Transverse colon (tissue), 4 donors: ENCODE measurements around the gene CES3. TPM values are rescaled to one million over a fixed set of nuclear protein-coding genes. Genes with fewer than 3 reads are reported as not detected.
A peak's percentile ranks its signal among the peaks of the same experiment; 100 is the strongest.

Experiments
- DNase-seq: peaks from one replicate; pipeline ENCODE4 v3.0.0-alpha.2; 2019
- H3K27ac ChIP-seq, 4 donors: fragments of 200-600 bp; sonication (generic); 2 replicates each; pipeline ENCODE4 v1.5.1; 2016 to 2018; ENCODE audit warnings: inconsistent platforms in 4 of 4
- H3K27me3 ChIP-seq: fragments of 200-600 bp; sonication (generic); 2 replicates; pipeline ENCODE4 v1.5.1; 2017; ENCODE audit warnings: inconsistent platforms
- H3K36me3 ChIP-seq, 4 donors: fragments of 200-600 bp; sonication (generic); 2 replicates each; pipeline ENCODE4 v1.5.1; 2017 to 2019; ENCODE audit warnings: inconsistent platforms in 4 of 4
- H3K4me1 ChIP-seq, 4 donors: fragments of 200-600 bp; sonication (generic); 2 replicates each; pipeline ENCODE4 v1.5.1; 2017 to 2020; ENCODE audit warnings: inconsistent platforms in 4 of 4
- H3K4me3 ChIP-seq, 4 donors: fragments of 200-600 bp; sonication (generic); 1 replicate in 1 of 4; 2 replicates in 3 of 4; pipeline versions ENCODE4 v1.5.1 to v1.6.1; 2017 to 2019; ENCODE audit warnings: inconsistent platforms in 4 of 4
- H3K9me3 ChIP-seq, 2 donors: fragments of 200-600 bp; sonication (generic); 2 replicates each; pipeline ENCODE4 v1.5.1; 2017 to 2019; ENCODE audit warnings: inconsistent platforms in 2 of 2
- CTCF ChIP-seq, 5 experiments: fragments of 200-600 bp in 3 of 5; fragments of 450-650 bp in 2 of 5; sonication (generic) in 3 of 5; IDR thresholded peaks; 1 replicate in 2 of 5; 2 replicates in 3 of 5; pipeline ENCODE4 v1.5.1; 2016 to 2017; ENCODE audit warnings: antibody characterized with exemption in 5 of 5, inconsistent platforms in 3 of 5, mild to moderate bottlenecking in 2 of 5, moderate library complexity in 1 of 5
- EP300 ChIP-seq: sonication (generic); formaldehyde crosslinking; IDR thresholded peaks from one replicate; pipeline ENCODE4 v1.6.1; 2017; ENCODE audit warnings: antibody characterized with exemption, low read depth
- POLR2A ChIP-seq: fragments of 450-650 bp; IDR thresholded peaks from one replicate; pipeline ENCODE4 v1.6.1; 2016; ENCODE audit warnings: antibody characterized with exemption, mild to moderate bottlenecking, moderate library complexity
- POLR2AphosphoS5 ChIP-seq, 3 donors: sonication (generic); formaldehyde crosslinking; IDR thresholded peaks; one replicate each; pipeline ENCODE4 v1.6.1; 2016; ENCODE audit warnings: antibody characterized with exemption in 3 of 3
- WGBS, 2 donors: methylation state at CpG; one replicate each; pipeline ENCODE4 v1.1.5; 2018; ENCODE audit warnings: low coverage in 1 of 2; 5-methylcytosine and 5-hydroxymethylcytosine counted together
- in situ Hi-C, 4 donors: fragments of 200-750 bp; cut with MboI; loops; one replicate each; pipeline versions ENCODE4 v1.15.0 to v1.15.1; 2017; ENCODE audit warnings: low sequenced_read_pairs in 3 of 4, low pct_ligation_motif_present in 1 of 4, low pct_unique_long_range_greater_than_20kb in 1 of 4
- intact Hi-C: fragments of 100-400 bp; cut with DNase I; formaldehyde crosslinking; loops from one replicate; pipeline ENCODE4 v1.15.1; 2023; ENCODE audit warnings: low total_unique reads
- total RNA-seq, 4 donors: library from RNA; depleted of rRNA; stranded (reverse); fragments of >200 nt; gene quantifications; one replicate each; pipeline ENCODE4 v1.1.0, GENCODE V29; 2016

The CES3 gene
- total RNA-seq, 4 donors from 2014 or later = 247 to 616 (median 291) TPM

- Histone ChIP-seq H3K36me3 (no peaks in the 10 kb centered on the region), H3K4me3 (no peak overlapping the region), H3K4me1 (no peaks in the 10 kb centered on the region), H3K27me3 (no peaks in the 10 kb centered on the region), H3K27ac (no peak overlapping the region), H3K9me3 (no peaks in the 10 kb centered on the region)
- in situ Hi-C loops (no loop called here), intact Hi-C loops (no loop called here)
- TF ChIP-seq POLR2AphosphoS5 (IDR thresholded peaks at IDR 0.05) (no peak), CTCF (IDR thresholded peaks at IDR 0.05) (no peak), EP300 (no peak), POLR2A (no peak)
- DNase-seq = no peak
- WGBS, 2 donors = 82 to 94% methylated on average over 6 to 12 of the region's 12 CpGs
Observed at GRCh38 chr16:67006930-67007658, 46.0 kb downstream of the CES3 start.

DNA sequence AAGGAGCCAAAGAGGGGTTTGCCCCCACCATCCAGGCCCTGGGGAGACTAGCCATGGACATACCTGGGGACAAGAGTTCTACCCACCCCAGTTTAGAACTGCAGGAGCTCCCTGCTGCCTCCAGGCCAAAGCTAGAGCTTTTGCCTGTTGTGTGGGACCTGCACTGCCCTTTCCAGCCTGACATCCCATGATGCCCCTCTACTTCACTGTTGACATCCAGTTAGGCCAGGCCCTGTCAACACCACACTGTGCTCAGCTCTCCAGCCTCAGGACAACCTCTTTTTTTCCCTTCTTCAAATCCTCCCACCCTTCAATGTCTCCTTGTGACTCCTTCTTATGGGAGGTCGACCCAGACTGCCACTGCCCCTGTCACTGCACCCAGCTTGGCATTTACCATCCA, 48.1 kb downstream of the CES3 start:
- Histone ChIP-seq H3K9me3 (no peaks in the 10 kb centered on the region), H3K4me1 (peaks cover 0 to 10% (median 8%) of the 10 kb centered on the region in 4 donors), H3K4me3 (no peak overlapping the region), H3K27ac (no peak overlapping the region), H3K27me3 (peaks cover 16% of the 10 kb centered on the region), H3K36me3 (no peaks in the 10 kb centered on the region)
- in situ Hi-C loops (no loop called here), intact Hi-C loops (no loop called here)
- no peak for TF ChIP-seq POLR2A
- no peak for TF ChIP-seq EP300
- no peak for TF ChIP-seq POLR2AphosphoS5 (IDR thresholded peaks at IDR 0.05)
- no peak for TF ChIP-seq CTCF (IDR thresholded peaks at IDR 0.05)
- WGBS, 2 donors = 61% methylated on average over 1 of the region's 1 CpG; no CpG with 5 or more reads in 1 of the 2 donors
- DNase-seq = no peak

GRCh38 chr16:67011274-67011673, 50.2 kb downstream of the CES3 start:
- Histone ChIP-seq H3K4me1 (peaks cover 4 to 17% (median 13%) of the 10 kb centered on the region in 4 donors), H3K27ac (no peak overlapping the region), H3K4me3 (no peak overlapping the region), H3K36me3 (no peaks in the 10 kb centered on the region), H3K27me3 (peaks cover 29% of the 10 kb centered on the region), H3K9me3 (no peaks in the 10 kb centered on the region)
- intact Hi-C loops (no loop called here), in situ Hi-C loops (loop anchor here in 1 of 4 donors (10.0 kb wide), 1 partner anchor 144 kb away; the partner anchor contains the start of genes B3GNT9, FBXL8 and TRADD)
- TF ChIP-seq CTCF (IDR thresholded peaks at IDR 0.05) (no peak), EP300 (no peak), POLR2AphosphoS5 (IDR thresholded peaks at IDR 0.05) (no peak), POLR2A (no peak)
- no peak for DNase-seq
- WGBS, 2 donors = 90% methylated on average over 2 of the region's 2 CpGs; no CpG with 5 or more reads in 1 of the 2 donors

DNA sequence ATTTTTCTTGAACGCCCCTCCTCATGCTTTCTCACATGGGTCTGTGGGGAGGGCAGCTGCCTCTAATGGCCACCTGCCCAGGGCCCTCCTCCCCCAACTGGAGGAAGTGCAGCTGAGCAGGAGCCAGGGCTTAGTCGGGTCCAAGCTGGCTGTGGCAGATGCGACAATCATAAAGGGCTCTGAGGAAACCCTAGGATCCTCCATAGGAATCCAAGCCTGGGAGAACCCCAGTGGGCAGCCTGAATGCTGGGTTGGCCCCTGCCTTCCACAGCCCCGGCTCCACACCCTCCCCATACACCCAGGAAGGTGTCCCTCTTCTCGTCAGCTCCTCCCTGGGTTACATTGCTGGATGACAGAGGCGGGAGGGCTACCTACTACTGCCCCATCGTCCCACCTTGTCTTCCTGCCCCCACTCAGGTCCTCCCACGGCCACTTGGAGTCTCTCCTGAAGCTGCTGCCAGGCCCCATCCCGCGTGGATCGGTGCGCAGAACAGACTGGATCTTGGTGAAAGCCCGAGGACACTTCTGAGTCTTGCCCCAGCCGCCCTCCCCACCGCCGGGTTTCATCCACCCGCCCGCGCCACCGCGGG, 52.3 kb downstream of the CES3 start:
- H3K9me3 ChIP-seq = no peaks in the 10 kb centered on the region
- intact Hi-C loops = no loop called here
- 14% methylated on average over 17 of the region's 21 CpGs; no CpG with 5 or more reads in 1 of the 2 donors for WGBS, 2 donors
- no peaks in the 10 kb centered on the region for H3K36me3 ChIP-seq
- H3K4me3 ChIP-seq = peak overlapping the region; percentile 19 to 52 (median 40)
- DNase-seq = no peak
- no peak for TF ChIP-seq POLR2AphosphoS5 (IDR thresholded peaks at IDR 0.05)
- TF ChIP-seq CTCF (IDR thresholded peaks at IDR 0.05) = no peak
- no peak for TF ChIP-seq EP300
- TF ChIP-seq POLR2A = no peak
- H3K27ac ChIP-seq = peak overlapping the region in 2 of 4 donors; percentile 13 to 35
- in situ Hi-C loops = loop anchor here in 1 of 4 donors (10.0 kb wide), 1 partner anchor 141 kb away; the partner anchor contains the start of genes B3GNT9, FBXL8 and TRADD
- peaks cover 29% of the 10 kb centered on the region for H3K27me3 ChIP-seq
- H3K4me1 ChIP-seq = peaks cover 4 to 17% (median 13%) of the 10 kb centered on the region in 4 donors
